ENCODE data around the gene RAB4B.
A peak's percentile ranks its signal among the peaks of the same experiment; 100 is the strongest.

RAB4B gene

DNA sequence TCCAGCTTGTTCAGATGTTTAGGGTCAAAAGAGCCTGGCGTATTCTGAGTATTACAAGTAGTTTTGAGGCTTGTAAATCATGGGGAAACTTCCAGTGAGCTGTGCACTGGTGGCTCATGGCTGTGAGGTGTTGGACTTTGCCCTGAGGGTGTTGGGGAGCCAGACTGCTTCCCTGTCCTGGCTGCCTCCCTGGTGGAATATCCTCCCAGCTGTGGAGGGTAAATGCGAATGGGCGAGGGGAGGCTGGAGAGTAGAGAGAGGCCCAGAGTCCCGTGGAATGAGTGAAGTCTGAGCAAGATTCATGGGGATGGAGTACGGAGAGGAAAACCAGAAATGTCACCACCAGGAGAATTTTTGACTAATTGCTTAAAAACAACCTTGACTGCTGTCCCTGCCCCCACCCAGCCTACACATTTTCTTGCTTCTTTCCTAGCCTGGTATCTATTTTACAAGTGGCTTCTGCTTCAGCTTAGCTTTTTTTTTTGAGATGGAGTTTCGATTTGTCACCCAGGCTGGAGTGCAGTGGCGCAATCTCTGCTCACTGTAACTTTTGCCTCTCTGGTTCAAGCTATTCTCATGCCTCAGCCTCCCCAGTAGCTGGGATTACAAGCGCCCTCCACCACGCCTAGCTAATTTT lies 23.3 kb upstream of the RAB4B start (continued):
- TF ChIP-seq, protein P1, sequence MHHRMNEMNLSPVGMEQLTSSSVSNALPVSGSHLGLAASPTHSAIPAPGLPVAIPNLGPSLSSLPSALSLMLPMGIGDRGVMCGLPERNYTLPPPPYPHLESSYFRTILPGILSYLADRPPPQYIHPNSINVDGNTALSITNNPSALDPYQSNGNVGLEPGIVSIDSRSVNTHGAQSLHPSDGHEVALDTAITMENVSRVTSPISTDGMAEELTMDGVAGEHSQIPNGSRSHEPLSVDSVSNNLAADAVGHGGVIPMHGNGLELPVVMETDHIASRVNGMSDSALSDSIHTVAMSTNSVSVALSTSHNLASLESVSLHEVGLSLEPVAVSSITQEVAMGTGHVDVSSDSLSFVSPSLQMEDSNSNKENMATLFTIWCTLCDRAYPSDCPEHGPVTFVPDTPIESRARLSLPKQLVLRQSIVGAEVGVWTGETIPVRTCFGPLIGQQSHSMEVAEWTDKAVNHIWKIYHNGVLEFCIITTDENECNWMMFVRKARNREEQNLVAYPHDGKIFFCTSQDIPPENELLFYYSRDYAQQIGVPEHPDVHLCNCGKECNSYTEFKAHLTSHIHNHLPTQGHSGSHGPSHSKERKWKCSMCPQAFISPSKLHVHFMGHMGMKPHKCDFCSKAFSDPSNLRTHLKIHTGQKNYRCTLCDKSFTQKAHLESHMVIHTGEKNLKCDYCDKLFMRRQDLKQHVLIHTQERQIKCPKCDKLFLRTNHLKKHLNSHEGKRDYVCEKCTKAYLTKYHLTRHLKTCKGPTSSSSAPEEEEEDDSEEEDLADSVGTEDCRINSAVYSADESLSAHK (tag by site-specific recombination; IDR thresholded peaks at IDR 0.05): 0 out of 2 replicates have a peak, but pooled peaks have one; percentile 7
- TF ChIP-seq, protein P2, sequence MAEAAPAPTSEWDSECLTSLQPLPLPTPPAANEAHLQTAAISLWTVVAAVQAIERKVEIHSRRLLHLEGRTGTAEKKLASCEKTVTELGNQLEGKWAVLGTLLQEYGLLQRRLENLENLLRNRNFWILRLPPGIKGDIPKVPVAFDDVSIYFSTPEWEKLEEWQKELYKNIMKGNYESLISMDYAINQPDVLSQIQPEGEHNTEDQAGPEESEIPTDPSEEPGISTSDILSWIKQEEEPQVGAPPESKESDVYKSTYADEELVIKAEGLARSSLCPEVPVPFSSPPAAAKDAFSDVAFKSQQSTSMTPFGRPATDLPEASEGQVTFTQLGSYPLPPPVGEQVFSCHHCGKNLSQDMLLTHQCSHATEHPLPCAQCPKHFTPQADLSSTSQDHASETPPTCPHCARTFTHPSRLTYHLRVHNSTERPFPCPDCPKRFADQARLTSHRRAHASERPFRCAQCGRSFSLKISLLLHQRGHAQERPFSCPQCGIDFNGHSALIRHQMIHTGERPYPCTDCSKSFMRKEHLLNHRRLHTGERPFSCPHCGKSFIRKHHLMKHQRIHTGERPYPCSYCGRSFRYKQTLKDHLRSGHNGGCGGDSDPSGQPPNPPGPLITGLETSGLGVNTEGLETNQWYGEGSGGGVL (tag by site-specific recombination; IDR thresholded peaks at IDR 0.05): no peak
- TF ChIP-seq, protein P3, sequence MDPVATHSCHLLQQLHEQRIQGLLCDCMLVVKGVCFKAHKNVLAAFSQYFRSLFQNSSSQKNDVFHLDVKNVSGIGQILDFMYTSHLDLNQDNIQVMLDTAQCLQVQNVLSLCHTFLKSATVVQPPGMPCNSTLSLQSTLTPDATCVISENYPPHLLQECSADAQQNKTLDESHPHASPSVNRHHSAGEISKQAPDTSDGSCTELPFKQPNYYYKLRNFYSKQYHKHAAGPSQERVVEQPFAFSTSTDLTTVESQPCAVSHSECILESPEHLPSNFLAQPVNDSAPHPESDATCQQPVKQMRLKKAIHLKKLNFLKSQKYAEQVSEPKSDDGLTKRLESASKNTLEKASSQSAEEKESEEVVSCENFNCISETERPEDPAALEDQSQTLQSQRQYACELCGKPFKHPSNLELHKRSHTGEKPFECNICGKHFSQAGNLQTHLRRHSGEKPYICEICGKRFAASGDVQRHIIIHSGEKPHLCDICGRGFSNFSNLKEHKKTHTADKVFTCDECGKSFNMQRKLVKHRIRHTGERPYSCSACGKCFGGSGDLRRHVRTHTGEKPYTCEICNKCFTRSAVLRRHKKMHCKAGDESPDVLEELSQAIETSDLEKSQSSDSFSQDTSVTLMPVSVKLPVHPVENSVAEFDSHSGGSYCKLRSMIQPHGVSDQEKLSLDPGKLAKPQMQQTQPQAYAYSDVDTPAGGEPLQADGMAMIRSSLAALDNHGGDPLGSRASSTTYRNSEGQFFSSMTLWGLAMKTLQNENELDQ (tag by site-specific recombination; IDR thresholded peaks at IDR 0.05; ENCODE audit: low read depth): no peak
- TF ChIP-seq, protein P4, sequence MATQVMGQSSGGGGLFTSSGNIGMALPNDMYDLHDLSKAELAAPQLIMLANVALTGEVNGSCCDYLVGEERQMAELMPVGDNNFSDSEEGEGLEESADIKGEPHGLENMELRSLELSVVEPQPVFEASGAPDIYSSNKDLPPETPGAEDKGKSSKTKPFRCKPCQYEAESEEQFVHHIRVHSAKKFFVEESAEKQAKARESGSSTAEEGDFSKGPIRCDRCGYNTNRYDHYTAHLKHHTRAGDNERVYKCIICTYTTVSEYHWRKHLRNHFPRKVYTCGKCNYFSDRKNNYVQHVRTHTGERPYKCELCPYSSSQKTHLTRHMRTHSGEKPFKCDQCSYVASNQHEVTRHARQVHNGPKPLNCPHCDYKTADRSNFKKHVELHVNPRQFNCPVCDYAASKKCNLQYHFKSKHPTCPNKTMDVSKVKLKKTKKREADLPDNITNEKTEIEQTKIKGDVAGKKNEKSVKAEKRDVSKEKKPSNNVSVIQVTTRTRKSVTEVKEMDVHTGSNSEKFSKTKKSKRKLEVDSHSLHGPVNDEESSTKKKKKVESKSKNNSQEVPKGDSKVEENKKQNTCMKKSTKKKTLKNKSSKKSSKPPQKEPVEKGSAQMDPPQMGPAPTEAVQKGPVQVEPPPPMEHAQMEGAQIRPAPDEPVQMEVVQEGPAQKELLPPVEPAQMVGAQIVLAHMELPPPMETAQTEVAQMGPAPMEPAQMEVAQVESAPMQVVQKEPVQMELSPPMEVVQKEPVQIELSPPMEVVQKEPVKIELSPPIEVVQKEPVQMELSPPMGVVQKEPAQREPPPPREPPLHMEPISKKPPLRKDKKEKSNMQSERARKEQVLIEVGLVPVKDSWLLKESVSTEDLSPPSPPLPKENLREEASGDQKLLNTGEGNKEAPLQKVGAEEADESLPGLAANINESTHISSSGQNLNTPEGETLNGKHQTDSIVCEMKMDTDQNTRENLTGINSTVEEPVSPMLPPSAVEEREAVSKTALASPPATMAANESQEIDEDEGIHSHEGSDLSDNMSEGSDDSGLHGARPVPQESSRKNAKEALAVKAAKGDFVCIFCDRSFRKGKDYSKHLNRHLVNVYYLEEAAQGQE (tag by site-specific recombination; IDR thresholded peaks at IDR 0.05): no peak
- TF ChIP-seq, protein P5, sequence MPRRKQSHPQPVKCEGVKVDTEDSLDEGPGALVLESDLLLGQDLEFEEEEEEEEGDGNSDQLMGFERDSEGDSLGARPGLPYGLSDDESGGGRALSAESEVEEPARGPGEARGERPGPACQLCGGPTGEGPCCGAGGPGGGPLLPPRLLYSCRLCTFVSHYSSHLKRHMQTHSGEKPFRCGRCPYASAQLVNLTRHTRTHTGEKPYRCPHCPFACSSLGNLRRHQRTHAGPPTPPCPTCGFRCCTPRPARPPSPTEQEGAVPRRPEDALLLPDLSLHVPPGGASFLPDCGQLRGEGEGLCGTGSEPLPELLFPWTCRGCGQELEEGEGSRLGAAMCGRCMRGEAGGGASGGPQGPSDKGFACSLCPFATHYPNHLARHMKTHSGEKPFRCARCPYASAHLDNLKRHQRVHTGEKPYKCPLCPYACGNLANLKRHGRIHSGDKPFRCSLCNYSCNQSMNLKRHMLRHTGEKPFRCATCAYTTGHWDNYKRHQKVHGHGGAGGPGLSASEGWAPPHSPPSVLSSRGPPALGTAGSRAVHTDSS (tag by site-specific recombination; IDR thresholded peaks at IDR 0.05): no peak
- TF ChIP-seq ZNF394 (tag by site-specific recombination; IDR thresholded peaks at IDR 0.05; ENCODE audit: borderline replicate concordance): no peak
- TF ChIP-seq ZNF416 (tag by site-specific recombination; IDR thresholded peaks at IDR 0.05): no peak
- TF ChIP-seq, protein P6, sequence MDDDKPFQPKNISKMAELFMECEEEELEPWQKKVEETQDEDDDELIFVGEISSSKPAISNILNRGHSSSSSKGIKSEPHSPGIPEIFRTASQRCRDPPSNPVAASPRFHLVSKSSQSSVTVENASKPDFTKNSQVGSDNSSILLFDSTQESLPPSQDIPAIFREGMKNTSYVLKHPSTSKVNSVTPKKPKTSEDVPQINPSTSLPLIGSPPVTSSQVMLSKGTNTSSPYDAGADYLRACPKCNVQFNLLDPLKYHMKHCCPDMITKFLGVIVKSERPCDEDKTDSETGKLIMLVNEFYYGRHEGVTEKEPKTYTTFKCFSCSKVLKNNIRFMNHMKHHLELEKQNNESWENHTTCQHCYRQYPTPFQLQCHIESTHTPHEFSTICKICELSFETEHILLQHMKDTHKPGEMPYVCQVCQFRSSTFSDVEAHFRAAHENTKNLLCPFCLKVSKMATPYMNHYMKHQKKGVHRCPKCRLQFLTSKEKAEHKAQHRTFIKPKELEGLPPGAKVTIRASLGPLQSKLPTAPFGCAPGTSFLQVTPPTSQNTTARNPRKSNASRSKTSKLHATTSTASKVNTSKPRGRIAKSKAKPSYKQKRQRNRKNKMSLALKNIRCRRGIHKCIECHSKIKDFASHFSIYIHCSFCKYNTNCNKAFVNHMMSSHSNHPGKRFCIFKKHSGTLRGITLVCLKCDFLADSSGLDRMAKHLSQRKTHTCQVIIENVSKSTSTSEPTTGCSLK (tag by site-specific recombination; IDR thresholded peaks at IDR 0.05): no peak
- TF ChIP-seq, protein P7, sequence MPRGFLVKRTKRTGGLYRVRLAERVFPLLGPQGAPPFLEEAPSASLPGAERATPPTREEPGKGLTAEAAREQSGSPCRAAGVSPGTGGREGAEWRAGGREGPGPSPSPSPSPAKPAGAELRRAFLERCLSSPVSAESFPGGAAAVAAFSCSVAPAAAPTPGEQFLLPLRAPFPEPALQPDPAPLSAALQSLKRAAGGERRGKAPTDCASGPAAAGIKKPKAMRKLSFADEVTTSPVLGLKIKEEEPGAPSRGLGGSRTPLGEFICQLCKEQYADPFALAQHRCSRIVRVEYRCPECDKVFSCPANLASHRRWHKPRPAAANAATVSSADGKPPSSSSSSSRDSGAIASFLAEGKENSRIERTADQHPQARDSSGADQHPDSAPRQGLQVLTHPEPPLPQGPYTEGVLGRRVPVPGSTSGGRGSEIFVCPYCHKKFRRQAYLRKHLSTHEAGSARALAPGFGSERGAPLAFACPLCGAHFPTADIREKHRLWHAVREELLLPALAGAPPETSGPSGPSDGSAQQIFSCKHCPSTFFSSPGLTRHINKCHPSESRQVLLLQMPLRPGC (tag by site-specific recombination; IDR thresholded peaks at IDR 0.05): 0 out of 2 replicates have a peak, but pooled peaks have one; percentile 16
- TF ChIP-seq FEZF1 (tag by site-specific recombination; IDR thresholded peaks at IDR 0.05): no peak
- TF ChIP-seq, protein P8, sequence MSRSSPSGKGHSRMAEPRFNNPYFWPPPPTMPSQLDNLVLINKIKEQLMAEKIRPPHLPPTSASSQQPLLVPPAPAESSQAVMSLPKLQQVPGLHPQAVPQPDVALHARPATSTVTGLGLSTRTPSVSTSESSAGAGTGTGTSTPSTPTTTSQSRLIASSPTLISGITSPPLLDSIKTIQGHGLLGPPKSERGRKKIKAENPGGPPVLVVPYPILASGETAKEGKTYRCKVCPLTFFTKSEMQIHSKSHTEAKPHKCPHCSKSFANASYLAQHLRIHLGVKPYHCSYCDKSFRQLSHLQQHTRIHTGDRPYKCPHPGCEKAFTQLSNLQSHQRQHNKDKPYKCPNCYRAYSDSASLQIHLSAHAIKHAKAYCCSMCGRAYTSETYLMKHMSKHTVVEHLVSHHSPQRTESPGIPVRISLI (tag by site-specific recombination; IDR thresholded peaks at IDR 0.05): peak; percentile 99
- TF ChIP-seq ZNF292 (tag by site-specific recombination; IDR thresholded peaks at IDR 0.05; ENCODE audit: borderline replicate concordance, low read depth): no peak
- TF ChIP-seq PRDM1 (tag by site-specific recombination; IDR thresholded peaks at IDR 0.05): peak; percentile 38; the same call in 1 of the 2 replicates
- TF ChIP-seq ZNF600 (tag by site-specific recombination; IDR thresholded peaks at IDR 0.05): peak; percentile 72; the same call in 1 of the 2 replicates
- no peak for TF ChIP-seq ZNF248 (tag by site-specific recombination; IDR thresholded peaks at IDR 0.05)
- no peak for TF ChIP-seq ZIC2 (tag by site-specific recombination; IDR thresholded peaks at IDR 0.05)
- TF ChIP-seq, protein P9, sequence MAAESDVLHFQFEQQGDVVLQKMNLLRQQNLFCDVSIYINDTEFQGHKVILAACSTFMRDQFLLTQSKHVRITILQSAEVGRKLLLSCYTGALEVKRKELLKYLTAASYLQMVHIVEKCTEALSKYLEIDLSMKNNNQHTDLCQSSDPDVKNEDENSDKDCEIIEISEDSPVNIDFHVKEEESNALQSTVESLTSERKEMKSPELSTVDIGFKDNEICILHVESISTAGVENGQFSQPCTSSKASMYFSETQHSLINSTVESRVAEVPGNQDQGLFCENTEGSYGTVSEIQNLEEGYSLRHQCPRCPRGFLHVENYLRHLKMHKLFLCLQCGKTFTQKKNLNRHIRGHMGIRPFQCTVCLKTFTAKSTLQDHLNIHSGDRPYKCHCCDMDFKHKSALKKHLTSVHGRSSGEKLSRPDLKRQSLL (tag by site-specific recombination; IDR thresholded peaks at IDR 0.05): no peak
